Measurements from ENCODE around the gene SIGLEC6.

The SIGLEC6 gene

DNA sequence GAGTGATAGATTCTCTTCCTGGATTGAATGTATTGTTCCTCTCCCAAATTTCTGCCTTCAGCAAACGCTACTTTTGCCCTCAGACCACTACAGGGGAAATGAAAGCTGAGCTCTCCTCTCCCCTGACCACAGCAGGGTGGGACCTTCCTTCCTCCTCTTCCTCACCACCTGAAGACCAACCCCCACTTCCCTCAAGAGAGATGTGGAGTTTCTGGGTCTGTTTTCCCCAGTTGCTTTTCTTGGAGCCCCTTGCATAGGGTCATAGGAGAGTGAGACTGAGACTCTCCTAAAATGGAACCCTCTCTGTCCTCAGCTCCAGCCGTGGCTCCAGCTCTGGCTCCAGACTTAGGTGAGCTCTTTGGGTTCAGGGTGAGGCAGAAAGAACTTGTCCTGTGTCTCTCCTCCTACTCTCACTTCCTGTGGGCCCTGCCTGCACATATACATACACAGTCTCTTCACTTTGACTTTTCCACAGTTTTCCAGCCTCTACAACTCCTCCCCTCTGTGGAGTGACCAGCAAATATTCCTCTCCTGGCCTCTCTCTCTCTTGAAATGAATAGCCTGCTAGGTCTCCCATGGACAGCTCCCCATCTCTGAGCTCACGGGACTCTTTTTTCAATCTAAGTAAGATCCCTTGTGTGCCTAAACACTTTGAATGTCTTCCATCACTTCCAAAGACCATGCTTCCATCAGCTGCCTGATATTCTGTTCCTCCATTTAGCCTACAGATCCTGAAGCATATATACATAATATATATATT is 20.4 kb upstream of the SIGLEC6 start:
- in situ Hi-C loops (cut with HindIII; ENCODE audit: low pct_ligation_motif_present, low sequenced_read_pairs): no loop called here
- no peak for DNase-seq
- no peak for TF ChIP-seq CTCF (IDR thresholded peaks at IDR 0.05; ENCODE audit: low read depth, low read length, missing control alignments)
- Histone ChIP-seq H3K4me3 (ENCODE audit: low read depth, low read length) (no peak overlapping the region), H3K27ac (no peak overlapping the region), H3K36me3 (replicated peaks) (no peaks in the 10 kb centered on the region), H3K27me3 (replicated peaks) (no peaks in the 10 kb centered on the region)

GRCh38 chr19:51550848-51551672 is 19.6 kb upstream of the SIGLEC6 start:
- no peak overlapping the region for H3K27ac ChIP-seq
- in situ Hi-C loops (cut with HindIII; ENCODE audit: low pct_ligation_motif_present, low sequenced_read_pairs): no loop called here
- H3K36me3 ChIP-seq (replicated peaks): no peaks in the 10 kb centered on the region
- DNase-seq: no peak
- no peak for TF ChIP-seq CTCF (IDR thresholded peaks at IDR 0.05; ENCODE audit: low read depth, low read length, missing control alignments)
- H3K27me3 ChIP-seq (replicated peaks): no peaks in the 10 kb centered on the region
- H3K4me3 ChIP-seq (ENCODE audit: low read depth, low read length): no peak overlapping the region

- in situ Hi-C loops (cut with HindIII; ENCODE audit: low pct_ligation_motif_present, low sequenced_read_pairs): no loop called here
Measured at GRCh38 chr19:51549533-51550324, 18.3 kb upstream of the SIGLEC6 start.

GRCh38 chr19:51548891-51549305 is 17.4 kb upstream of the SIGLEC6 start:
- TF ChIP-seq CTCF (IDR thresholded peaks at IDR 0.05; ENCODE audit: low read depth, low read length, missing control alignments): no peak
- in situ Hi-C loops (cut with HindIII; ENCODE audit: low pct_ligation_motif_present, low sequenced_read_pairs): no loop called here
- Histone ChIP-seq H3K36me3 (replicated peaks) (no peaks in the 10 kb centered on the region), H3K27ac (no peak overlapping the region), H3K27me3 (replicated peaks) (no peaks in the 10 kb centered on the region), H3K4me3 (ENCODE audit: low read depth, low read length) (no peak overlapping the region)
- no peak for DNase-seq

More at GRCh38 chr19:51549533-51550324, 18.3 kb upstream of the SIGLEC6 start:
- Histone ChIP-seq H3K27ac (no peak overlapping the region), H3K36me3 (replicated peaks) (no peaks in the 10 kb centered on the region), H3K27me3 (replicated peaks) (no peaks in the 10 kb centered on the region), H3K4me3 (ENCODE audit: low read depth, low read length) (no peak overlapping the region)
- no peak for TF ChIP-seq CTCF (IDR thresholded peaks at IDR 0.05; ENCODE audit: low read depth, low read length, missing control alignments)
- DNase-seq: no peak

- Histone ChIP-seq H3K36me3 (replicated peaks) (no peaks in the 10 kb centered on the region), H3K4me3 (ENCODE audit: low read depth, low read length) (no peak overlapping the region), H3K27ac (peak overlapping the region; percentile 95), H3K27me3 (replicated peaks) (no peaks in the 10 kb centered on the region)
- no peak for DNase-seq
- in situ Hi-C loops (cut with HindIII; ENCODE audit: low pct_ligation_motif_present, low sequenced_read_pairs): no loop called here
- TF ChIP-seq CTCF (IDR thresholded peaks at IDR 0.05; ENCODE audit: low read depth, low read length, missing control alignments): no peak
Measured at GRCh38 chr19:51548213-51548651, 16.8 kb upstream of the SIGLEC6 start.

Data from brain microvascular endothelial cell (primary cell).